ENCODE results near the gene CAMSAP1. TPM values are rescaled to one million over a fixed set of nuclear protein-coding genes. Genes with fewer than 3 reads are reported as not detected.

CAMSAP1 gene
- total RNA-seq, 1 experiment from 2014 or later = 52.7 TPM

GRCh38 chr9:135928074-135928730 is 20.9 kb upstream of the CAMSAP1 start:
- Histone ChIP-seq H3K27me3 (ENCODE audit: insufficient read depth, low read length) (no peaks in the 10 kb centered on the region), H3T11ph (ENCODE audit: low read length) (no peak overlapping the region), H2AK5ac (ENCODE audit: insufficient read length, low read length) (no peak overlapping the region), H2BK15ac (ENCODE audit: low read depth, low read length) (no peak overlapping the region), H3K4me1 (ENCODE audit: insufficient read depth, low read length) (no peaks in the 10 kb centered on the region), H2BK20ac (ENCODE audit: low read depth, low read length, poor library complexity, severe bottlenecking) (no peak overlapping the region), H4K5ac (ENCODE audit: insufficient read length, low read depth, low read length) (no peak overlapping the region), H2AFZ (ENCODE audit: low read length) (no peak overlapping the region), H3K23ac (ENCODE audit: insufficient read length, low read depth, low read length) (no peak overlapping the region), H3K27ac (ENCODE audit: insufficient read length, low read depth, low read length) (no peak overlapping the region), H4K91ac (ENCODE audit: insufficient read length, low read depth, low read length) (no peak overlapping the region), H4K20me1 (ENCODE audit: control insufficient read depth, insufficient read depth, insufficient read length) (no peaks in the 10 kb centered on the region), H3K9ac (ENCODE audit: extremely low read depth, insufficient read length, low read length) (no peak overlapping the region), H3K9me3 (ENCODE audit: control insufficient read depth, low read depth, low read length) (no peaks in the 10 kb centered on the region), H2BK5ac (ENCODE audit: insufficient read length, low read length) (no peak overlapping the region), H4K8ac (replicated peaks; ENCODE audit: insufficient read length, low read depth, low read length) (no peak overlapping the region), H3K79me1 (ENCODE audit: insufficient read depth, low read depth, low read length, poor library complexity, severe bottlenecking) (no peaks in the 10 kb centered on the region), H3K56ac (ENCODE audit: insufficient read length, low read depth, low read length) (no peak overlapping the region), H3K23me2 (ENCODE audit: insufficient read length, low read depth, low read length, poor library complexity, severe bottlenecking) (no peaks in the 10 kb centered on the region), H3K18ac (ENCODE audit: insufficient read length, low read depth, low read length) (no peak overlapping the region), H2BK12ac (ENCODE audit: insufficient read length, low read depth, low read length) (no peak overlapping the region), H3K14ac (ENCODE audit: insufficient read depth, low read length) (no peak overlapping the region), H3K79me2 (ENCODE audit: insufficient read depth, low read length) (no peaks in the 10 kb centered on the region), H2BK120ac (ENCODE audit: low read depth, low read length, poor library complexity, severe bottlenecking) (no peak overlapping the region), H3K4ac (ENCODE audit: low read depth, low read length) (no peak overlapping the region), H3K4me2 (ENCODE audit: insufficient read depth, insufficient read length, low read length) (no peak overlapping the region)
- Mint-ChIP-seq H3K4me1 (peaks cover 0 to 10% of the 10 kb centered on the region in 2 experiments; a peak in 3 of 4 replicates), H3K4me3 (peak overlapping the region in 1 of 2 experiments; percentile 12; a peak in 1 of 5 replicates), H3K9me3 (no peaks in the 10 kb centered on the region), H3K27ac (peak overlapping the region; percentile 11 to 81 (median 13); a peak in 2 of 7 replicates), H3K36me3 (ENCODE audit: insufficient read depth in 1 of 3, low read depth in 3 of 3) (peaks cover 16 to 40% (median 35%) of the 10 kb centered on the region in 3 experiments; a peak in 6 of 7 replicates), H3K27me3 (ENCODE audit: low read depth) (no peaks in the 10 kb centered on the region)
- TF ChIP-seq CTCF (conservative IDR thresholded peaks at IDR 0.05) = no peak
- DNase-seq = no peak
- no CpG with 5 or more reads among the region's 23 CpGs for WGBS (ENCODE audit: extremely low coverage, insufficient read length, low lambda C conversion rate)

Measured in H9 (cell line).